Transverse colon (tissue), 4 donors: ENCODE measurements around the gene IFITM5.

Experiments used
- CTCF ChIP-seq, 5 experiments: fragments of 200-600 bp in 3 of 5; fragments of 450-650 bp in 2 of 5; sonication (generic) in 3 of 5; IDR thresholded peaks; 1 replicate in 2 of 5; 2 replicates in 3 of 5; pipeline ENCODE4 v1.5.1; 2016 to 2017; ENCODE audit warnings: antibody characterized with exemption in 5 of 5, inconsistent platforms in 3 of 5, mild to moderate bottlenecking in 2 of 5, moderate library complexity in 1 of 5
- POLR2A ChIP-seq: fragments of 450-650 bp; IDR thresholded peaks from one replicate; pipeline ENCODE4 v1.6.1; 2016; ENCODE audit warnings: antibody characterized with exemption, mild to moderate bottlenecking, moderate library complexity
- POLR2AphosphoS5 ChIP-seq, 3 donors: sonication (generic); formaldehyde crosslinking; IDR thresholded peaks; one replicate each; pipeline ENCODE4 v1.6.1; 2016; ENCODE audit warnings: antibody characterized with exemption in 3 of 3

DNA sequence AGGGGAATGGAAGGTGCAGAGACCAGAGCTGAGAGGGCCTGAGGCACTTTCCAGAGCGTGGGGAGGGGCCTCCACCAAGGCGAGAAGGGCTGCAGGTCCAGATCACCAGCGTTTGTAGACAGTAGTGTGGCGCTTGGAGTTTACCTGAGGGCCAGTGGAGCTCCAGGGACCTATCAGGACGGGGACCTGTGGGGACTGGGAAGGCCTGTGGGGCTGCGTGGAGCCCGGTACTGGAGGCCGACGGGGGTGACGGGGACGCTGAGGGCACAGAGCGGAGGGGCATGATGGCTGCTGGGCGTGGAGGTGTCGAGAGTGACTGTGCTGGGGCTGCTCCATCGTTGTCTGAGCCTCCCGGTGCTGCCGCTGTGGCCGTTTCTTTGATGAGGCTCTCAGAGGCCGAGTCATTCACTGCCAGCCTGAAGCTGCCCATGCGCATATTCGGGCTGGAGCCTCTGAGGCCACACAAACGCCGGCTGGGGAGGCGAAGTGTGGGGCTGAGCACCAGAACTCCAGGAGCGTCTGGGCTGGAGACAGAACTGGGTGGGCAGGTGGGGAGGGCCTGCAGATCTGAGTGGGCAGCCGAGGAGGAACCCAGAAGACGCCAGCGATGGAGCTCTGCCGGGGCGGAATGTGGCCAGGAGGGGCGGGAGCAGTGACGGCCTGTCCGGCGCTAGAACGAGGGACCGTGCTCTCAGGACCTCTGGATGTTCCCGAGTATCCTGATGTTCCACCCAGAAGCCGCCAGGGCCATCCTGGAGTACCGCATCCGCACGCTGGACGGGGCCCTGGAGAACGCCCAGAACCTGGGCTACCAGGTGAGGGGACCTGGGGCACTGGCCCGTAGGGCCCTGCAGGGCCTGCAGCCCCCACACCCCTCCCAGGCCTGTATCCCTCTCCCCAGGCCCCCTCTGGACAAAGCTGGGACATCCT, 7.8 kb downstream of the IFITM5 start:
- TF ChIP-seq CTCF (IDR thresholded peaks at IDR 0.05) (no peak), POLR2A (no peak), POLR2AphosphoS5 (IDR thresholded peaks at IDR 0.05) (no peak)
